A549 (cell line): Measurements from ENCODE around the gene GRIN2C. TPM values are rescaled to one million over a fixed set of nuclear protein-coding genes. Genes with fewer than 3 reads are reported as not detected.

ENCODE experiments used
- ATAC-seq, 2 experiments: fragments of 200-7000 bp in 1 of 2; fragments of >200 bp in 1 of 2; cut with Nextera tagmentation in 1 of 2; cut with Tn5 transposase in 1 of 2; 3 replicates each; pipeline versions ENCODE4 v1.8.0 to v1.9.1; 2018 to 2020; ENCODE audit warnings: mild to moderate bottlenecking in 1 of 2, moderate library complexity in 1 of 2
- CTCF ChIA-PET: fragments of 300-600 bp; sonication (Branson Sonifier 250); formaldehyde crosslinking; extraction: SDS; loops from one replicate; lab custom pipeline; 2021; ENCODE audit warnings: antibody characterized with exemption, inconsistent platforms; lab: Yijun Ruan, JAX
- POLR2A ChIA-PET: fragments of 350-600 bp; formaldehyde crosslinking; extraction: SDS; loops from one replicate; lab custom pipeline; 2021; ENCODE audit warnings: antibody characterized with exemption, inconsistent platforms; lab: Yijun Ruan, JAX
- DNase-seq, 2 experiments: peaks; one replicate each; pipeline versions ENCODE4 v3.0.0 to v3.0.0-alpha.2; 2011 to 2016; ENCODE audit warnings: low read depth in 1 of 2, low spot score in 1 of 2
- FAIRE-seq: peaks from 2 replicates; lab custom pipeline; 2011; peaks lifted over from hg19 to GRCh38; lab: Jason Lieb, UNC
- H3K27ac ChIP-seq, 2 experiments: fragments of >200 bp; sonication (Bioruptor Twin); formaldehyde crosslinking; 3 replicates each; pipeline ENCODE4 v1.5.1; 2016 to 2017
- H3K4me1 ChIP-seq: fragments of >200 bp; sonication (Bioruptor Twin); formaldehyde crosslinking; 3 replicates; pipeline ENCODE4 v1.6.1; 2016
- H3K4me2 ChIP-seq: fragments of >200 bp; sonication (Bioruptor Twin); formaldehyde crosslinking; 3 replicates; pipeline ENCODE4 v1.6.1; 2016
- H3K4me3 ChIP-seq: fragments of >200 bp; sonication (Bioruptor Twin); formaldehyde crosslinking; 3 replicates; pipeline ENCODE4 v1.5.1; 2016
- H3K9me3 ChIP-seq: fragments of >200 bp; sonication (Bioruptor Twin); formaldehyde crosslinking; 3 replicates; pipeline ENCODE4 v1.6.1; 2016
- CHD4 ChIP-seq: fragments of 200-600 bp; sonication (generic); IDR thresholded peaks from 2 replicates; pipeline ENCODE4 v1.6.1; 2016; ENCODE audit warnings: antibody characterized with exemption, mild to moderate bottlenecking, borderline replicate concordance
- ESRRA ChIP-seq: fragments of 150-350 bp; IDR thresholded peaks from 2 replicates; pipeline ENCODE4 v1.6.1; 2014; ENCODE audit warnings: mild to moderate bottlenecking, low read length, borderline replicate concordance
- FOSL2 ChIP-seq, 2 experiments: fragments of 450-650 bp in 1 of 2; fragments of >200 bp in 1 of 2; sonication (Bioruptor Twin) in 1 of 2; formaldehyde crosslinking; IDR thresholded peaks; 2 replicates each; pipeline versions ENCODE4 v1.5.0 to v1.6.1; 2016 to 2020; ENCODE audit warnings: mild to moderate bottlenecking in 1 of 2, moderate library complexity in 1 of 2
- HOXA7 ChIP-seq: fragments of 250-450 bp; sonication (Bioruptor Pico); IDR thresholded peaks from 2 replicates; pipeline ENCODE4 v1.5.0; 2020; ENCODE audit warnings: mild to moderate bottlenecking, moderate library complexity
- HOXB5 ChIP-seq: fragments of 250-450 bp; sonication (Bioruptor Pico); IDR thresholded peaks from 2 replicates; pipeline ENCODE4 v1.5.0; 2020; ENCODE audit warnings: mild to moderate bottlenecking, moderate library complexity
- MAFK ChIP-seq: fragments of 450-650 bp; IDR thresholded peaks from 2 replicates; pipeline ENCODE4 v1.6.1; 2014; ENCODE audit not compliant: partially characterized antibody
- MYC ChIP-seq: IDR thresholded peaks from 2 replicates; pipeline ENCODE4 v1.6.1; 2012; ENCODE audit warnings: mild to moderate bottlenecking, inconsistent platforms, low read length, improper control_type of control experiment, borderline replicate concordance
- POLR2A ChIP-seq: IDR thresholded peaks from 2 replicates; pipeline ENCODE4 v1.6.1; 2012; ENCODE audit warnings: mild to moderate bottlenecking, low read length
- POLR2AphosphoS2 ChIP-seq: conservative IDR thresholded peaks from 2 replicates; pipeline ENCODE4 v1.6.1; 2012; ENCODE audit warnings: low read length, improper control_type of control experiment, inconsistent platforms
- RFX5 ChIP-seq: fragments of 450-650 bp; IDR thresholded peaks from 2 replicates; pipeline ENCODE4 v1.7.1; 2014; ENCODE audit warnings: antibody characterized with exemption, mild to moderate bottlenecking, moderate library complexity
- TFCP2L1 ChIP-seq: fragments of 250-450 bp; sonication (Bioruptor Pico); IDR thresholded peaks from 2 replicates; pipeline ENCODE4 v1.5.0; 2021; ENCODE audit warnings: mild to moderate bottlenecking
- TP53 ChIP-seq: fragments of 250-450 bp; sonication (Bioruptor Pico); IDR thresholded peaks from 2 replicates; pipeline ENCODE4 v1.5.0; 2021; ENCODE audit warnings: mild to moderate bottlenecking, moderate library complexity
- ZC3H11A ChIP-seq: fragments of 450-650 bp; IDR thresholded peaks from 2 replicates; pipeline ENCODE4 v1.6.1; 2014; ENCODE audit warnings: antibody characterized with exemption, mild to moderate bottlenecking
- WGBS: methylation state at CpG from one replicate; pipeline ENCODE4 v1.1.6; 2017; ENCODE audit errors: missing lambda C conversion rate; 5-methylcytosine and 5-hydroxymethylcytosine counted together
- polyA plus RNA-seq, 4 experiments: library from polyadenylated mRNA; depleted of rRNA in 3 of 4; stranded (reverse); fragments of >200 nt; fragmentation: RNase III in 1 of 4; extraction: RNeasy Plus Mini Kit Qiagen cat#74134 plus additional on column Dnase treatment in 1 of 4; gene quantifications; 2 replicates in 3 of 4; 3 replicates in 1 of 4; pipeline ENCODE4 v1.2.3, GENCODE V29; 2011 to 2017
- TF ChIP-seq, protein P1 (sequence below): IDR thresholded peaks from 2 replicates; pipeline ENCODE4 v1.6.1; 2012
- TF ChIP-seq, protein P2 (sequence below): fragments of 150-350 bp; IDR thresholded peaks from 2 replicates; pipeline ENCODE4 v1.6.1; 2014; ENCODE audit warnings: low read depth, mild to moderate bottlenecking, low read length
- TF ChIP-seq, protein P3 (sequence below): fragments of 200-600 bp; sonication (generic); IDR thresholded peaks from 2 replicates; pipeline ENCODE4 v1.6.1; 2016; ENCODE audit warnings: antibody characterized with exemption, mild to moderate bottlenecking, moderate library complexity

Gene GRIN2C
- polyA plus RNA-seq, 2 of the 4 experiments (the other 2 are of a cell fraction), result 0.17 to 0.28 TPM

DNA sequence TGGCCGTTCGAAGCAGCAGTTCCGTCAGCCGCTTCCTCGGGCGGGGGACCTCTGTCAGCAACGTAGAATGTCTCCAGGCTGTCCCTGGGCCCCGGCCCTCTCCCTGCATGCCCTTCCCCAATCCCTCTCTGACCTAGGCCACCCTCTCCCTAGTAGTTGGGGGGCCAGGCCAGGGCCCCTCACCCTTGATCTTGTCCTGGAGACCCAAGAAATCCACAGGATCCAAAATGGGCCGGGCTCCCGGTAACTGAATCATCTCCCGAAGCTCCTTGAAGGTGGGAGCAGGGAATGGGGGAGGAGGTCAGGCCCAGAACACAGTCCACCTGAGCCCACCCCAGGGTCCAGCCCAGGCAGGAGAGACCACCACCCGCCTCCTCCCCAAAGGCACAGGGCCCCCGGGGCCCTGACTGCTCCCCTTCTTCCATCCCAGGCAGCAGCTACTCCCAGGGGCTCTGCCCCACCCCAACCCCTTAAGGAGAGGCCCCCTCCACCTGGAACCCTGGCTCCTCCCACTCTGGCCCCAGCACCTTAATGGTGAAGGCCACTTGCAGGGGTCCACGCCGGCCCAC lies 4.7 kb upstream of the GRIN2C start:
- WGBS, result 95% methylated on average over 15 of the region's 15 CpGs
- TF ChIP-seq TP53 (CRISPR knock-in tag) (no peak), MYC (no peak), FOSL2 (IDR thresholded peaks at IDR 0.05) (no peak), FOSL2 (CRISPR knock-in tag; IDR thresholded peaks at IDR 0.05) (no peak)
- ChIA-PET CTCF (interaction anchor here (0.7 to 42.4 kb wide), 23 partner anchors 5 to 298 kb away, joined by 3 to 1302 read pairs (median 6); partner anchors contain the start of genes FDXR, GRIN2C, MRPL58 and NAT9), POLR2A (interaction anchor here (4.9 kb wide), 1 partner anchor 8 kb away, joined by 43 read pairs; the partner anchor contains the start of gene FDXR)
- no peak for ATAC-seq
- H3K4me3 ChIP-seq, result no peak overlapping the region
- DNase-seq, result no peak
- no peak for FAIRE-seq
- peaks cover 40% of the 10 kb centered on the region for H3K4me1 ChIP-seq
- peaks cover 5% of the 10 kb centered on the region; the same call in 2 of the 3 replicates for H3K9me3 ChIP-seq
- no peak overlapping the region for H3K4me2 ChIP-seq
- H3K27ac ChIP-seq, result no peak overlapping the region

DNA sequence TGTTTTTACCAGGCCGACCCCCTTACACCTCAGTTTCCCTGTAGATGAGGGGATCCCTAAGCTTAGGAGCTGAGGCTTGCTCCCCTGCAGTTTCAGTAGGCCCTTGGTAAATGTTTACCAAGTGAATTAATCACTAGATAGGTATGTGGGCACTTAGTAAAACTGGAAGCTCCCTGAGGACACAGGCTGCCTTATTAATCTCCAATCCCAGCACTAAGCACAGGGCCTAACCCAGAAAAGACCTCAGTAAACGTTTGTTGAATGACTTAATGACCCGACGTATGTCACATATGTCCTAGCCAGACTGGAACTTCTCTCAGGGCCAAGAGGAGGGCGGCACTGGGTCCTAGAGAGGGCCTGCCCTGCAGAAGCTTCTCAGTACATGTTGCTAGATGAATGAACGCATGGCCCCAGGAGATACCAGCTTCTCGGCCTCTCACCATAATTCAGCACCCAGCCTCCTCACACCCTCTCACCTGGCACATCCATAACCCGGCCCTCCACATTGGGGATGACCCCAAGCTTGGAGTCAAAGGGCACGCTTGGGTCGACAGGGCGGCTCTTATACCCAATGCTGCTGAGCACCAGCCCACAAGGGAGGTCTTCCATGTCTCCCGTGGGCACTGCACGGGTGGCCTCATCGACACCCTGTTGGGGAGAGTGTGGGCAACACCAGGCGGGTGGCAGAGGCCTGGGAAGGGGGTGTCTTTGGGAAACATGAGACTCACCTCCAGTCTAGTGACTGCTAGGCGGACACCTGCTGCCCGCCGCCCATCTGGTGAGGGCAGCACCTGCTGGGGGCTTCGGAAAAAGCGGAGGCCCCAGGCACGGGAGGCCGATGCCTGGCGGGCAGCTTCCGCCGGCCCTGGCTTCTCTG lies 4.0 kb upstream of the GRIN2C start:
- no peak overlapping the region for H3K27ac ChIP-seq
- DNase-seq (peak in 1 of 2 experiments; percentile 40), ATAC-seq (no peak), FAIRE-seq (no peak)
- 0 out of 3 replicates have a peak overlapping the region, but pooled peaks have one; percentile 2 for H3K4me2 ChIP-seq
- no peak for TF ChIP-seq TFCP2L1 (CRISPR knock-in tag)
- ChIA-PET POLR2A (interaction anchor here (4.9 kb wide), 1 partner anchor 9 kb away, joined by 43 read pairs; the partner anchor contains the start of gene FDXR), CTCF (interaction anchor here (0.6 to 42.4 kb wide), 24 partner anchors 6 to 567 kb away, joined by 3 to 1302 read pairs (median 6); partner anchors contain the start of genes FDXR, GRIN2C, NAT9 and RAB37)
- H3K4me1 ChIP-seq, result peaks cover 40% of the 10 kb centered on the region
- WGBS, result 87% methylated on average over 25 of the region's 25 CpGs
- H3K9me3 ChIP-seq, result peaks cover 5% of the 10 kb centered on the region; the same call in 2 of the 3 replicates
- no peak overlapping the region for H3K4me3 ChIP-seq

DNA sequence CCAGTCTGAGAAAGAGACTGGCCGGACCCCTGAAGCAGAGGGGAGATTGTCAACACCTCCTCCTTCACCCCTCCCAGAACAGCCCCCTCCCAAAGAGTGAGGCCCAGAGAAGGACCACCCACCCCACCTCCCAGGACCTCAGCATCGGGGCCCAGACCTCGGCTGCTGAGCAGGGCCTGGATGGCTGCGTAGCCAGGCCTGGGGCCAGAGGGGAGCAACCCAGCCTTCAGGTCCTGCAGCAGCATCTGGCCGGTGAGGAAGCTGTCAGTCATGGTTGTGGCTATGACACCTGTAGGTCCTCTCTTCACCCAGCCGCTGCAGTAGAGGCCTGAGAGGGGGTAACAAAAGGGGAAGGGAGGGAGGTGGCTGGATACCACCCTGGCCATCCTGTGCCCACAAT lies 3.2 kb upstream of the GRIN2C start:
- Histone ChIP-seq H3K4me2 (0 out of 3 replicates have a peak overlapping the region, but pooled peaks have one; percentile 2), H3K27ac (no peak overlapping the region), H3K4me3 (no peak overlapping the region), H3K4me1 (peaks cover 40% of the 10 kb centered on the region), H3K9me3 (peaks cover 5% of the 10 kb centered on the region; the same call in 2 of the 3 replicates)
- CTCF ChIA-PET, result interaction anchor here (0.6 to 42.4 kb wide), 27 partner anchors 7 to 566 kb away, joined by 3 to 1302 read pairs (median 6); partner anchors contain the start of genes FDXR, GRIN2C, NAT9 and OTOP2
- no peak for FAIRE-seq
- DNase-seq, result no peak
- ATAC-seq, result no peak
- TF ChIP-seq MAFK, result no peak
- no peak for TF ChIP-seq POLR2A
- no peak for TF ChIP-seq HOXB5 (CRISPR knock-in tag)
- TF ChIP-seq, protein P1, sequence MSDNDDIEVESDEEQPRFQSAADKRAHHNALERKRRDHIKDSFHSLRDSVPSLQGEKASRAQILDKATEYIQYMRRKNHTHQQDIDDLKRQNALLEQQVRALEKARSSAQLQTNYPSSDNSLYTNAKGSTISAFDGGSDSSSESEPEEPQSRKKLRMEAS, result no peak
- TF ChIP-seq, protein P2, sequence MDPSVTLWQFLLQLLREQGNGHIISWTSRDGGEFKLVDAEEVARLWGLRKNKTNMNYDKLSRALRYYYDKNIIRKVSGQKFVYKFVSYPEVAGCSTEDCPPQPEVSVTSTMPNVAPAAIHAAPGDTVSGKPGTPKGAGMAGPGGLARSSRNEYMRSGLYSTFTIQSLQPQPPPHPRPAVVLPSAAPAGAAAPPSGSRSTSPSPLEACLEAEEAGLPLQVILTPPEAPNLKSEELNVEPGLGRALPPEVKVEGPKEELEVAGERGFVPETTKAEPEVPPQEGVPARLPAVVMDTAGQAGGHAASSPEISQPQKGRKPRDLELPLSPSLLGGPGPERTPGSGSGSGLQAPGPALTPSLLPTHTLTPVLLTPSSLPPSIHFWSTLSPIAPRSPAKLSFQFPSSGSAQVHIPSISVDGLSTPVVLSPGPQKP, result no peak
- TF ChIP-seq, protein P3, sequence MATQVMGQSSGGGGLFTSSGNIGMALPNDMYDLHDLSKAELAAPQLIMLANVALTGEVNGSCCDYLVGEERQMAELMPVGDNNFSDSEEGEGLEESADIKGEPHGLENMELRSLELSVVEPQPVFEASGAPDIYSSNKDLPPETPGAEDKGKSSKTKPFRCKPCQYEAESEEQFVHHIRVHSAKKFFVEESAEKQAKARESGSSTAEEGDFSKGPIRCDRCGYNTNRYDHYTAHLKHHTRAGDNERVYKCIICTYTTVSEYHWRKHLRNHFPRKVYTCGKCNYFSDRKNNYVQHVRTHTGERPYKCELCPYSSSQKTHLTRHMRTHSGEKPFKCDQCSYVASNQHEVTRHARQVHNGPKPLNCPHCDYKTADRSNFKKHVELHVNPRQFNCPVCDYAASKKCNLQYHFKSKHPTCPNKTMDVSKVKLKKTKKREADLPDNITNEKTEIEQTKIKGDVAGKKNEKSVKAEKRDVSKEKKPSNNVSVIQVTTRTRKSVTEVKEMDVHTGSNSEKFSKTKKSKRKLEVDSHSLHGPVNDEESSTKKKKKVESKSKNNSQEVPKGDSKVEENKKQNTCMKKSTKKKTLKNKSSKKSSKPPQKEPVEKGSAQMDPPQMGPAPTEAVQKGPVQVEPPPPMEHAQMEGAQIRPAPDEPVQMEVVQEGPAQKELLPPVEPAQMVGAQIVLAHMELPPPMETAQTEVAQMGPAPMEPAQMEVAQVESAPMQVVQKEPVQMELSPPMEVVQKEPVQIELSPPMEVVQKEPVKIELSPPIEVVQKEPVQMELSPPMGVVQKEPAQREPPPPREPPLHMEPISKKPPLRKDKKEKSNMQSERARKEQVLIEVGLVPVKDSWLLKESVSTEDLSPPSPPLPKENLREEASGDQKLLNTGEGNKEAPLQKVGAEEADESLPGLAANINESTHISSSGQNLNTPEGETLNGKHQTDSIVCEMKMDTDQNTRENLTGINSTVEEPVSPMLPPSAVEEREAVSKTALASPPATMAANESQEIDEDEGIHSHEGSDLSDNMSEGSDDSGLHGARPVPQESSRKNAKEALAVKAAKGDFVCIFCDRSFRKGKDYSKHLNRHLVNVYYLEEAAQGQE, result no peak
- TF ChIP-seq RFX5, result no peak
- no peak for TF ChIP-seq ZC3H11A
- TF ChIP-seq HOXA7 (CRISPR knock-in tag), result no peak
- TF ChIP-seq POLR2AphosphoS2, result no peak
- no peak for TF ChIP-seq ESRRA
- no peak for TF ChIP-seq CHD4
- TF ChIP-seq TP53 (CRISPR knock-in tag), result no peak
- TF ChIP-seq, all 56 proteins: peak for 0
- POLR2A ChIA-PET, result interaction anchor here (0.8 to 4.9 kb wide), 6 partner anchors 8 to 125 kb away, joined by 3 to 43 read pairs (median 6); partner anchors contain the start of genes FDXR and NAT9
- 72% methylated on average over 6 of the region's 6 CpGs for WGBS
